NCI-H128 (cell line): ENCODE measurements around the gene MBLAC1.
A peak's percentile ranks its signal among the peaks of the same experiment; 100 is the strongest.

ENCODE experiments used
- DNase-seq: peaks from one replicate; lab custom pipeline; 2025; ENCODE audit not compliant: unreplicated experiment; lab: John Stamatoyannopoulos, UW

The MBLAC1 gene

GRCh38 chr7:100152937-100153666 is 26.3 kb downstream of the MBLAC1 start:
- DNase-seq, result no peak

- no peak for DNase-seq
These were observed 27.2 kb downstream of the MBLAC1 start for GRCh38 chr7:100153708-100154535.

- no peak for DNase-seq
These were observed 28.1 kb downstream of the MBLAC1 start for GRCh38 chr7:100154651-100155491.

GRCh38 chr7:100155553-100156317 is 29.0 kb downstream of the MBLAC1 start:
- no peak for DNase-seq

GRCh38 chr7:100156331-100157068 is 29.7 kb downstream of the MBLAC1 start:
- no peak for DNase-seq

- DNase-seq, result no peak
These were observed 30.2 kb downstream of the MBLAC1 start for GRCh38 chr7:100157069-100157333.

- no peak for DNase-seq
These were observed 30.8 kb downstream of the MBLAC1 start for GRCh38 chr7:100157334-100158228.

- peak; percentile 43 for DNase-seq
These were observed 31.7 kb downstream of the MBLAC1 start, which contains the start of gene TRAPPC14 for GRCh38 chr7:100158229-100159098. Gene TRAPPC14, minus strand, starts transcription at chr7:100158723. Its CDS starts 224 bp downstream, at chr7:100158499.

GRCh38 chr7:100159099-100159623 is 32.4 kb downstream of the MBLAC1 start:
- no peak for DNase-seq

GRCh38 chr7:100160067-100160466 is 33.3 kb downstream of the MBLAC1 start:
- DNase-seq, result no peak

- DNase-seq, result no peak
These were observed 36.3 kb downstream of the MBLAC1 start for GRCh38 chr7:100163006-100163531.

- no peak for DNase-seq
These were observed 37.1 kb downstream of the MBLAC1 start for GRCh38 chr7:100163871-100164270.

GRCh38 chr7:100166317-100166940 is 39.7 kb downstream of the MBLAC1 start:
- no peak for DNase-seq

GRCh38 chr7:100166970-100167911 is 40.5 kb downstream of the MBLAC1 start:
- DNase-seq, result no peak

- DNase-seq, result no peak
These were observed 41.2 kb downstream of the MBLAC1 start for GRCh38 chr7:100167912-100168323.
